Measurements from ENCODE around the gene CASD1. TPM values are rescaled to one million over a fixed set of nuclear protein-coding genes. Genes with fewer than 3 reads are reported as not detected.
A peak's percentile ranks its signal among the peaks of the same experiment; 100 is the strongest.

Gene CASD1
- 4.2 TPM for polyA plus RNA-seq (2012; ENCODE audit: low read depth, missing spikeins)

DNA sequence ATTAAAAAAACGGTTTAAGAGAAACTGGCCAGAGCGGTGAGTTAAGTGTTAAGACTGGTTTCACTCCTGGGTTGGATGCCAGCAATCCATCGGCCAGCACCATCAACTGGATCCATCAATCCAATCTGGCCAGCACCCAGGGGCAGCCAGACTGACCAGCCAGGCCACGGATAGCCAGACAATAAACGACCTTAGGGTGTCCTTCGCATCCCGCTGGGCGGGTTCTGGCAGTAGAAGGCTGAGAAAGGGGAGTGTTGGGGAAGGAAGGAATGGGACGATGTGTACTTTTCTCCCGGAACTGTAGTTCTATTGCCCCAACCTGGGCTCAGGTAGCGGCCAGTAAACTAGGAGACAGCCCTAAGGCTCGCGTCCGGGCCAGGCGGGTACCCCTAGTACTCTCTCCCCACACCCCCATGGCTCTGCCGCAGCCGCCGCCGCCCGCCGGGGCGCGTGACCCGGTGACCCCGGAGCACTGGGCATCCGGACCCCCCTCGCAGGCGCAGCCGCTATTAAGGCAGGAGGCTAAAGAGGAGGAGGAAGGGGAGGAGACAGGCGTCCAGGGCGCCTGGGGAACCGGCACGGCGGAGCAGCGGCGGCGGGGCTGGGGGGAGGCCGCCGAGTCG is at the start of gene CASD1:
CASD1 (plus strand) TSS at position 546 of the 623 bp plus-strand sequence. CDS start 276 bp downstream, outside the sequence.
- DNase-seq (ENCODE audit: insufficient read length, low spot score) (peak; percentile 70), FAIRE-seq (peak; percentile 23)
- no peak for TF ChIP-seq POU2F2 (IDR thresholded peaks at IDR 0.05; ENCODE audit: low read depth, low read length)
- TF ChIP-seq POLR2A (IDR thresholded peaks at IDR 0.05; ENCODE audit: low read depth, low read length), result 0 out of 2 replicates have a peak, but pooled peaks have one; percentile 19

- DNase-seq (ENCODE audit: insufficient read length, low spot score) (no peak), FAIRE-seq (no peak)
- no peak for TF ChIP-seq SPI1 (IDR thresholded peaks at IDR 0.05; ENCODE audit: low read depth, low read length)
- TF ChIP-seq POLR2A (IDR thresholded peaks at IDR 0.05; ENCODE audit: low read depth, low read length), result no peak
- TF ChIP-seq TAF1 (IDR thresholded peaks at IDR 0.05; ENCODE audit: low read depth, low read length), result no peak
- no peak for TF ChIP-seq PAX5 (IDR thresholded peaks at IDR 0.05; ENCODE audit: insufficient read depth, low read length, severe bottlenecking)
- TF ChIP-seq POU2F2 (IDR thresholded peaks at IDR 0.05; ENCODE audit: low read depth, low read length), result no peak
- no peak for TF ChIP-seq POLR2AphosphoS5 (IDR thresholded peaks at IDR 0.05; ENCODE audit: low read depth, low read length)
These were observed 43.1 kb upstream of the CASD1 start for GRCh38 chr7:94466516-94466915.

DNA sequence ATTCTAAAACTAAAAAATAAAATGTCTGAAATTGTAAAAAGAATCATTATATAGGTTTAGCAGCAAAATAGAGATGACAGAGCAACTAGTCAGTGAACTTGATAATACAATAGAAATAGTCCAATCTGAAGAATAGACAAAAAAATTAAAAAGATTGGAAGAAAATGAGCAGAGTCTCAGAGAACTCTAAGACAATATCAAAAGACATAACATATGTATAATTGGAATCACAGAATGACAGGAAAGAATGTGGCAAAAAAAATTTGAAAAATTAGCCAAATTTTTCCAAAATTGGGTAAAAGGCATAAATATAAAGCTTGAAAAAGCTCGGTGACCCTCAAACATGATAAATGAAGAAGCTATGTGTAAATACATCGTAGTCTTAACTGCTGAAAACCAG is 38.0 kb upstream of the CASD1 start:
- TF ChIP-seq POLR2A (IDR thresholded peaks at IDR 0.05; ENCODE audit: low read depth, low read length), result no peak
- no peak for TF ChIP-seq POU2F2 (IDR thresholded peaks at IDR 0.05; ENCODE audit: low read depth, low read length)
- no peak for TF ChIP-seq TAF1 (IDR thresholded peaks at IDR 0.05; ENCODE audit: low read depth, low read length)
- TF ChIP-seq PAX5 (IDR thresholded peaks at IDR 0.05; ENCODE audit: insufficient read depth, low read length, severe bottlenecking), result no peak
- no peak for TF ChIP-seq POLR2AphosphoS5 (IDR thresholded peaks at IDR 0.05; ENCODE audit: low read depth, low read length)
- no peak for TF ChIP-seq SPI1 (IDR thresholded peaks at IDR 0.05; ENCODE audit: low read depth, low read length)
- FAIRE-seq, result no peak
- DNase-seq (ENCODE audit: insufficient read length, low spot score), result no peak

- no peak for FAIRE-seq
- TF ChIP-seq POU2F2 (IDR thresholded peaks at IDR 0.05; ENCODE audit: low read depth, low read length), result no peak
- TF ChIP-seq PAX5 (IDR thresholded peaks at IDR 0.05; ENCODE audit: insufficient read depth, low read length, severe bottlenecking), result no peak
- TF ChIP-seq SPI1 (IDR thresholded peaks at IDR 0.05; ENCODE audit: low read depth, low read length), result no peak
- no peak for TF ChIP-seq POLR2AphosphoS5 (IDR thresholded peaks at IDR 0.05; ENCODE audit: low read depth, low read length)
- TF ChIP-seq TAF1 (IDR thresholded peaks at IDR 0.05; ENCODE audit: low read depth, low read length), result no peak
- TF ChIP-seq POLR2A (IDR thresholded peaks at IDR 0.05; ENCODE audit: low read depth, low read length), result no peak
- DNase-seq (ENCODE audit: insufficient read length, low spot score), result no peak
These were observed 37.0 kb upstream of the CASD1 start for GRCh38 chr7:94472608-94473007.

- DNase-seq (ENCODE audit: insufficient read length, low spot score) (no peak), FAIRE-seq (no peak)
- no peak for TF ChIP-seq POLR2A (IDR thresholded peaks at IDR 0.05; ENCODE audit: low read depth, low read length)
- no peak for TF ChIP-seq TAF1 (IDR thresholded peaks at IDR 0.05; ENCODE audit: low read depth, low read length)
- TF ChIP-seq PAX5 (IDR thresholded peaks at IDR 0.05; ENCODE audit: insufficient read depth, low read length, severe bottlenecking), result no peak
- no peak for TF ChIP-seq SPI1 (IDR thresholded peaks at IDR 0.05; ENCODE audit: low read depth, low read length)
- no peak for TF ChIP-seq POLR2AphosphoS5 (IDR thresholded peaks at IDR 0.05; ENCODE audit: low read depth, low read length)
These were observed 33.3 kb upstream of the CASD1 start for GRCh38 chr7:94476251-94476840.

- no peak for FAIRE-seq
- no peak for TF ChIP-seq POLR2AphosphoS5 (IDR thresholded peaks at IDR 0.05; ENCODE audit: low read depth, low read length)
- DNase-seq (ENCODE audit: insufficient read length, low spot score), result no peak
These were observed 31.7 kb upstream of the CASD1 start for GRCh38 chr7:94477878-94478277.

DNA sequence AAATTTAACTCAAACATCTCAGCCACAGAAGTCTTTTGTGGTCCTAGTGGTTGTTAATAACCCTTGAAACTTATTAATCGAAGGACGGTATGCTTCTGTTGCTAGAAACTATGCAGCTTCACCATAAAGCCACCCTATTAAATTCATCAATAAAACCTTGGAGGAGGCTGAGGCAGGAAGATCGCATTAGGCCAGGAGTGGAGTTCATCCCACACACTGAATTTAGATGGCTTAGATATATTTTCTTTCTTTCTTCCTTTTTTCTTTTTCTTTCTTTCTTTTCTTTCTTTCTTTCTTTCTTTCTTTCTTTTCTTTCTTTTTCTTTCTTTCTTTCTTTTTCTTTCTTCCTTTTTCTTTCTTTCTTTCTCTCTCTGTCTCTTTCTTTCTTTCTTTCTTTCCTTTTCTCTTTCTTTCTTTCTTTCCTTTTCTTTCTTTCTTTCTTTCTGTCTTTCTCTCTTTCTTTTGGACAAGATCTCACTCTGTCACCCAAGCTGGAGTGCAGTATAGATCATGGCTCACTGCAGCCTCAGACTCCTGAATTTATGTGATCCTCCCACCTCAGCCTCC is 30.9 kb upstream of the CASD1 start:
- FAIRE-seq (no peak), DNase-seq (ENCODE audit: insufficient read length, low spot score) (no peak)
- TF ChIP-seq PAX5 (IDR thresholded peaks at IDR 0.05; ENCODE audit: insufficient read depth, low read length, severe bottlenecking), result no peak

GRCh38 chr7:94481279-94481678 is 28.3 kb upstream of the CASD1 start:
- FAIRE-seq, result no peak
- no peak for DNase-seq (ENCODE audit: insufficient read length, low spot score)
- TF ChIP-seq TAF1 (IDR thresholded peaks at IDR 0.05; ENCODE audit: low read depth, low read length), result no peak
- no peak for TF ChIP-seq POLR2AphosphoS5 (IDR thresholded peaks at IDR 0.05; ENCODE audit: low read depth, low read length)
- TF ChIP-seq SPI1 (IDR thresholded peaks at IDR 0.05; ENCODE audit: low read depth, low read length), result no peak
- TF ChIP-seq POU2F2 (IDR thresholded peaks at IDR 0.05; ENCODE audit: low read depth, low read length), result no peak
- TF ChIP-seq PAX5 (IDR thresholded peaks at IDR 0.05; ENCODE audit: insufficient read depth, low read length, severe bottlenecking), result no peak

GRCh38 chr7:94482796-94483195 is 26.8 kb upstream of the CASD1 start:
- TF ChIP-seq SPI1 (IDR thresholded peaks at IDR 0.05; ENCODE audit: low read depth, low read length), result no peak
- TF ChIP-seq POLR2AphosphoS5 (IDR thresholded peaks at IDR 0.05; ENCODE audit: low read depth, low read length), result no peak
- TF ChIP-seq POLR2A (IDR thresholded peaks at IDR 0.05; ENCODE audit: low read depth, low read length), result no peak
- TF ChIP-seq PAX5 (IDR thresholded peaks at IDR 0.05; ENCODE audit: insufficient read depth, low read length, severe bottlenecking), result no peak
- TF ChIP-seq POU2F2 (IDR thresholded peaks at IDR 0.05; ENCODE audit: low read depth, low read length), result no peak
- no peak for TF ChIP-seq TAF1 (IDR thresholded peaks at IDR 0.05; ENCODE audit: low read depth, low read length)
- FAIRE-seq, result no peak
- DNase-seq (ENCODE audit: insufficient read length, low spot score), result no peak

- no peak for TF ChIP-seq TAF1 (IDR thresholded peaks at IDR 0.05; ENCODE audit: low read depth, low read length)
- no peak for TF ChIP-seq PAX5 (IDR thresholded peaks at IDR 0.05; ENCODE audit: insufficient read depth, low read length, severe bottlenecking)
- TF ChIP-seq POLR2AphosphoS5 (IDR thresholded peaks at IDR 0.05; ENCODE audit: low read depth, low read length), result no peak
- TF ChIP-seq POU2F2 (IDR thresholded peaks at IDR 0.05; ENCODE audit: low read depth, low read length), result no peak
- no peak for TF ChIP-seq SPI1 (IDR thresholded peaks at IDR 0.05; ENCODE audit: low read depth, low read length)
- TF ChIP-seq POLR2A (IDR thresholded peaks at IDR 0.05; ENCODE audit: low read depth, low read length), result no peak
- FAIRE-seq, result no peak
- no peak for DNase-seq (ENCODE audit: insufficient read length, low spot score)
These were observed 25.8 kb upstream of the CASD1 start for GRCh38 chr7:94483843-94484242.
